ENCODE measurements around the gene TSPAN18. TPM values are rescaled to one million over a fixed set of nuclear protein-coding genes. Genes with fewer than 3 reads are reported as not detected.

TSPAN18 gene
- total and polyA plus RNA-seq, 10 of the 15 experiments (the other 5 are each of a cell fraction or from before 2014, with no cell fraction given): 0.02 to 0.77 (median 0.13) TPM; not detected in 1

- no peaks in the 10 kb centered on the region for H3K9me3 ChIP-seq (replicated peaks; ENCODE audit: control insufficient read depth, insufficient read depth, low read length)
- SMC1A ChIA-PET (ENCODE audit: uncharacterized antibody, unreplicated experiment): interaction anchor here (1.0 kb wide), 1 partner anchor 9 kb away, joined by 3 read pairs; no protein-coding TSS in a partner anchor
- WGBS (ENCODE audit: insufficient coverage, insufficient replicate concordance, low lambda C conversion rate, missing lambda C conversion rate): 9% methylated on average over 2 of the region's 2 CpGs
- RAD21 ChIA-PET (ENCODE audit: unreplicated experiment): no interaction called here
- in situ Hi-C loops (cut with MboI): no loop called here
- DNase-seq (ENCODE audit: low read depth, low spot score) (no peak), FAIRE-seq (no peak), ATAC-seq (no peak)
- no peak overlapping the region for H3K4me3 ChIP-seq
- BruUV-seq (replicated peaks): no TSS peak
- H3K4me2 ChIP-seq (ENCODE audit: control insufficient read depth, insufficient read depth): no peak overlapping the region
- no peaks in the 10 kb centered on the region for H4K20me1 ChIP-seq (ENCODE audit: control insufficient read depth, insufficient read depth)
- CTCF ChIA-PET: no interaction called here
- intact Hi-C loops (cut with micrococcal nuclease; ENCODE audit: unreplicated experiment): no loop called here
- TF ChIP-seq DPF2 (IDR thresholded peaks at IDR 0.05) (no peak), SMAD5 (IDR thresholded peaks at IDR 0.05; ENCODE audit: low read depth) (no peak), NFXL1 (IDR thresholded peaks at IDR 0.05; ENCODE audit: borderline replicate concordance) (no peak), SRF (IDR thresholded peaks at IDR 0.05; ENCODE audit: low read depth in 2 of 2, low read length in 2 of 2) (no peak), EED (IDR thresholded peaks at IDR 0.05; ENCODE audit: low read depth) (no peak), CREB1 (IDR thresholded peaks at IDR 0.05; ENCODE audit: low read depth) (no peak), SMC3 (IDR thresholded peaks at IDR 0.05; ENCODE audit: borderline replicate concordance, low read length) (no peak)
- H3K9ac ChIP-seq (ENCODE audit: control insufficient read depth, insufficient read depth, low read length): no peak overlapping the region
- no peak overlapping the region for H2AFZ ChIP-seq (ENCODE audit: control insufficient read depth, low read depth, low read length)
- H3K79me2 ChIP-seq (ENCODE audit: control insufficient read depth, insufficient read depth, low read length): no peaks in the 10 kb centered on the region
- H3K27me3 ChIP-seq (replicated peaks in 1 of 2; ENCODE audit: control insufficient read depth in 2 of 2, insufficient read depth in 2 of 2, low read length in 1 of 2): no peaks in the 10 kb centered on the region
- no peak overlapping the region for H3K27ac ChIP-seq (ENCODE audit: control insufficient read depth, insufficient read depth)
- POLR2A ChIA-PET: no interaction called here
- H3K36me3 ChIP-seq (ENCODE audit: control insufficient read depth in 2 of 2, insufficient read depth in 2 of 2, low read length in 1 of 2): no peaks in the 10 kb centered on the region
- 0 out of 2 replicates have a peak, but pooled peaks cover 3% of the 10 kb centered on the region for H3K4me1 ChIP-seq (ENCODE audit: control insufficient read depth, insufficient read depth, low read length)
These were observed 45.1 kb upstream of the TSPAN18 start for GRCh38 chr11:44681698-44682097.

GRCh38 chr11:44684859-44685281, 41.9 kb upstream of the TSPAN18 start:
- ChIA-PET POLR2A (no interaction called here), RAD21 (ENCODE audit: unreplicated experiment) (no interaction called here), CTCF (no interaction called here), SMC1A (ENCODE audit: uncharacterized antibody, unreplicated experiment) (interaction anchor here (0.7 kb wide), 1 partner anchor 11 kb away, joined by 3 read pairs; no protein-coding TSS in a partner anchor)
- in situ Hi-C loops (cut with MboI): no loop called here
- no peaks in the 10 kb centered on the region for H3K36me3 ChIP-seq (ENCODE audit: control insufficient read depth in 2 of 2, insufficient read depth in 2 of 2, low read length in 1 of 2)
- TF ChIP-seq BRCA1 (IDR thresholded peaks at IDR 0.05; ENCODE audit: low read depth, low read length) (no peak), RB1 (IDR thresholded peaks at IDR 0.05; ENCODE audit: borderline replicate concordance) (no peak)
- BruUV-seq (replicated peaks): no TSS peak
- no peak overlapping the region for H3K4me3 ChIP-seq
- H3K4me1 ChIP-seq (ENCODE audit: control insufficient read depth, insufficient read depth, low read length): peaks cover 8% of the 10 kb centered on the region; the same call in 1 of the 2 replicates
- H3K27me3 ChIP-seq (replicated peaks in 1 of 2; ENCODE audit: control insufficient read depth in 2 of 2, insufficient read depth in 2 of 2, low read length in 1 of 2): no peaks in the 10 kb centered on the region
- no peak overlapping the region for H2AFZ ChIP-seq (ENCODE audit: control insufficient read depth, low read depth, low read length)
- 0 out of 3 replicates have a peak, but pooled peaks cover 2% of the 10 kb centered on the region for H3K9me3 ChIP-seq (replicated peaks; ENCODE audit: control insufficient read depth, insufficient read depth, low read length)
- FAIRE-seq (no peak), DNase-seq (ENCODE audit: low read depth, low spot score) (no peak), ATAC-seq (no peak)
- no peaks in the 10 kb centered on the region for H4K20me1 ChIP-seq (ENCODE audit: control insufficient read depth, insufficient read depth)
- WGBS (ENCODE audit: insufficient coverage, insufficient replicate concordance, low lambda C conversion rate, missing lambda C conversion rate): 46% methylated on average over 10 of the region's 10 CpGs
- no peak overlapping the region for H3K27ac ChIP-seq (ENCODE audit: control insufficient read depth, insufficient read depth)
- no peak overlapping the region for H3K4me2 ChIP-seq (ENCODE audit: control insufficient read depth, insufficient read depth)
- H3K9ac ChIP-seq (ENCODE audit: control insufficient read depth, insufficient read depth, low read length): no peak overlapping the region
- intact Hi-C loops (cut with micrococcal nuclease; ENCODE audit: unreplicated experiment): no loop called here
- H3K79me2 ChIP-seq (ENCODE audit: control insufficient read depth, insufficient read depth, low read length): no peaks in the 10 kb centered on the region
